Thyroid gland (tissue), 4 donors: ENCODE results near the gene TEX48.

Experiments used
- CTCF ChIP-seq, 6 experiments: fragments of 200-600 bp in 3 of 6; fragments of 450-650 bp in 3 of 6; sonication (generic) in 3 of 6; IDR thresholded peaks; one replicate each; pipeline ENCODE4 v1.5.1; 2016 to 2019; ENCODE audit warnings: antibody characterized with exemption in 6 of 6, mild to moderate bottlenecking in 2 of 6, inconsistent platforms in 1 of 6, moderate library complexity in 1 of 6
- POLR2A ChIP-seq, 2 donors: fragments of 450-650 bp; IDR thresholded peaks; one replicate each; pipeline ENCODE4 v1.6.1; 2017; ENCODE audit warnings: antibody characterized with exemption in 2 of 2, mild to moderate bottlenecking in 2 of 2, moderate library complexity in 1 of 2

GRCh38 chr9:114682846-114683245 is 854 bp upstream of the TEX48 start:
- TF ChIP-seq CTCF (IDR thresholded peaks at IDR 0.05) (no peak), POLR2A (IDR thresholded peaks at IDR 0.05) (no peak)
